Cardiac fibroblast (primary cell): ENCODE data around the gene RHBDF2.

Experiments
- DNase-seq, 2 donors: peaks; one replicate each; pipeline versions ENCODE4 v3.0.0 to v3.0.0-alpha.2; 2010; ENCODE audit warnings: low read depth in 2 of 2
- H3K4me3 ChIP-seq, 2 donors: replicated peaks in 1 of 2; 1 replicate in 1 of 2; 2 replicates in 1 of 2; pipeline ENCODE4 v1.5.1; 2011; ENCODE audit warnings: low read depth in 2 of 2, low read length in 2 of 2, mild to moderate bottlenecking in 2 of 2, moderate library complexity in 1 of 2
- TF ChIP-seq, protein P1 (sequence below): IDR thresholded peaks from one replicate; pipeline ENCODE4 v1.5.1; 2011; ENCODE audit warnings: low read depth, mild to moderate bottlenecking, low read length, inconsistent platforms

The RHBDF2 gene

DNA sequence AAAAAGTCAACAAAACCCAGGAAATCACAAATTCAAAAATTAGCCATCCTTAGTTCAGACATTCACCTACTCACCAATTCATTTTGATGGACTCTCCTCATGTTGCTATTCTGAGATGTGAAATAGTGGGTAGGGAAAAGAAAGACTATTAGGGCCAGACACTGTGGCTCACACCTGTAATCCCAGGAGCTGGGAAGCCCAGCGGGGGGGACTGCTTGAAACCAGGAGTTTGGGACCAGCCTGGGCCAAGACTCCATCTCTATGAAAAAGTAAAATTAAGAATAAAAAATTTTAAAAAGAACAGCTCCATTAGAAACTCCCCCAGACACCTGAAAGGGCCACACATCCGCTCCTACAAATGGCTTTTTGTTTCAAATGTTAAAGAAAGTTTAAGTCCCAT is 69.7 kb downstream of the RHBDF2 start:
- TF ChIP-seq, protein P1, sequence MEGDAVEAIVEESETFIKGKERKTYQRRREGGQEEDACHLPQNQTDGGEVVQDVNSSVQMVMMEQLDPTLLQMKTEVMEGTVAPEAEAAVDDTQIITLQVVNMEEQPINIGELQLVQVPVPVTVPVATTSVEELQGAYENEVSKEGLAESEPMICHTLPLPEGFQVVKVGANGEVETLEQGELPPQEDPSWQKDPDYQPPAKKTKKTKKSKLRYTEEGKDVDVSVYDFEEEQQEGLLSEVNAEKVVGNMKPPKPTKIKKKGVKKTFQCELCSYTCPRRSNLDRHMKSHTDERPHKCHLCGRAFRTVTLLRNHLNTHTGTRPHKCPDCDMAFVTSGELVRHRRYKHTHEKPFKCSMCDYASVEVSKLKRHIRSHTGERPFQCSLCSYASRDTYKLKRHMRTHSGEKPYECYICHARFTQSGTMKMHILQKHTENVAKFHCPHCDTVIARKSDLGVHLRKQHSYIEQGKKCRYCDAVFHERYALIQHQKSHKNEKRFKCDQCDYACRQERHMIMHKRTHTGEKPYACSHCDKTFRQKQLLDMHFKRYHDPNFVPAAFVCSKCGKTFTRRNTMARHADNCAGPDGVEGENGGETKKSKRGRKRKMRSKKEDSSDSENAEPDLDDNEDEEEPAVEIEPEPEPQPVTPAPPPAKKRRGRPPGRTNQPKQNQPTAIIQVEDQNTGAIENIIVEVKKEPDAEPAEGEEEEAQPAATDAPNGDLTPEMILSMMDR, result no peak
- H3K4me3 ChIP-seq, result no peak overlapping the region
- no peak for DNase-seq

DNA sequence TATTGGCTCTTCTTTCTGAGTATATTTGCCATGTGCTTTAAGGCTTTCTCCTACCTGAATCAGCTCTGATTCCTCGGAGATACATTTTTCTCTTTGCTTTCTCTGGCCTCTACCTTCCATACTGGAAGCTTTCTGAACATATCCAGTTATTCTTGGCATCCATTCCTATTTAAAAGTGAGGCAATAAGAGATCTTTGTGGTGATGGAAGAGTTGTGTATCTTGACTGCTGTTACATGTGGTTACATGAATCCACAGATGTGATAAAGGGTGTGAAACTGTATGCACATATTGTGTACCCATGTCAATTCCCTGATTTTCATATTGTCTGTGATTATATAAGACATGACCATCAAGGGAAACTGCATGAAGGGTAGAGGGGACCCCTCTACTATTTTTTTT is 72.7 kb downstream of the RHBDF2 start:
- TF ChIP-seq, protein P1, result no peak
- peak in 1 of 2 donors; percentile 37 for DNase-seq
- H3K4me3 ChIP-seq, result no peak overlapping the region

DNA sequence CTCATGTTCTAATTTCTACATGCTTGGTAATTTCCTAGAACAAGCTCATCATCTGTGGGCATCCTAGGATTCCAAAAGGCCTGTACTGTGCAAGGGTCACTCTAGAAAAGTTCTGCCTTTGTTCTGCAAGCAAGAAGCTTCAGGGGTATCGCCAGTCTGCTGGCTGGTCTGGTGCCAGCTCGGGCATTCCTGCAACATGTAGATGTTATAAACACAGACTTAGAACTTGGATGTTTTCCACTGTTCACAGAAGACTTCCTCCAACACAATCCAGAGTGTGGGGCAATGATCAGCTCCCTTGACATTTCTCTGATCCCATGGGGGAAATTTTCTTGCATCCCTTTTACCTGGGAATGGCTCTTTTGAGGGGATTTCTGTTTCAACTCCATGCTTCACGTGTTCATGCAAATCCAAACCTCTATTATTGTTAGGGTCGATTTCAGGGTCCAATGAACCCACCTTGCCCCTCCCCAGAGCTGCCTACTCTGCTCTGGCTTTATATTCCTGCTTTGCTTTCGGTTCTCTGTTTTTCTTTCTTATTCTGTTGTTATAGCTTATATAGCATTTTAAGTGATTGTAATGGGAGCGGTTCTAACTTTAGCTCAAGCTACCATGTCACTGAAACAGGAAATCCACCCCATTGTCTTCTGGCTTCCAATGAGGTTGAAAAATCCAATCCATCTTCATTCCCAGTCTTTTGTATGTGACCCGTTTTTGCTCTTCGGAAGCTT is 73.6 kb downstream of the RHBDF2 start:
- TF ChIP-seq, protein P1, result no peak
- no peak overlapping the region for H3K4me3 ChIP-seq
- peak; percentile 62 to 79 for DNase-seq

DNA sequence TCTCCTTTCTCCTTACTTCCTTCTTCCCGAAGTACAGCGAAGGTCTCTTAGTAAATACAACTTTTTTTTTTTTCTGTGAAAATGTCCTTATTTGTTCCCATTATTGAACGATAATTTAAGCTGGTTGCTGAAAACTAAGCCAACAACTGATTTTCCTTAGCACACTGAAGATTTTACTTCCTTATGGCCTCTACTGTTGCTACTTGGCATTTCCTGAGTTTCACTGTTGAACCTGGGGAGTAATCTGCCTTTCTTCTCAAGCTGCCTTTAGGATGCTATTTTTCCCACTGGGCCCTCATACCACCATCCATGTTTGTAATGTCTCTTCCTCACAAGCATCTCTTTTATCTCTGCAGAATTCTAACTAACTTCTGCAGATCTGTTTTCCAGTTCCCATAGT is 74.4 kb downstream of the RHBDF2 start:
- TF ChIP-seq, protein P1, result no peak
- H3K4me3 ChIP-seq, result no peak overlapping the region
- no peak for DNase-seq

GRCh38 chr17:76422860-76423259 is 78.4 kb downstream of the RHBDF2 start:
- DNase-seq, result no peak
- TF ChIP-seq, protein P1, result no peak
- no peak overlapping the region for H3K4me3 ChIP-seq

DNA sequence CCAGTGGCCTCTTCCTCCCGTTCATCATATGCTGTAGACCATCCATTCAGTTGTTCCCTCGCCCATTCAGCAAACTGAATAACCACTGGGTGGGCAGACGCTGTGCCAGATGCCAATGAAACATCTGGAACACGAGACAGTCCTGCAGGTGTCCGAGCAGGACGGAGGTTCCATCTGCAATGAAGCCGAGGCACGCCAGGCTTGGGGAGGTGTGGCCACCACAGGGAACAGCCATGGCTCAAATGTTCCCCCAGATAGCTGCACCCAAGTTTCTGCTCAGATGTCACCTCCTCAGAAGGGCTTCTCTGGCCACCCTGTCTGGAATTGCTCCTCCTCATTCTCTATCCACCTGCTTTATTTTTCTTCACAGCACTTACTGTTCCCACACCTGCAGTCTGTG is 78.8 kb downstream of the RHBDF2 start:
- DNase-seq, result no peak

More for the DNA sequence above, 78.8 kb downstream of the RHBDF2 start:
- TF ChIP-seq, protein P1, result no peak
- H3K4me3 ChIP-seq, result no peak overlapping the region
